Ishikawa (cell line): ENCODE measurements around the gene RPL18.
A peak's percentile ranks its signal among the peaks of the same experiment; 100 is the strongest.

Source experiments
- CEBPB ChIP-seq: IDR thresholded peaks from 2 replicates; pipeline ENCODE4 v1.6.1; 2012
- CREB1 ChIP-seq: IDR thresholded peaks from 2 replicates; pipeline ENCODE4 v1.6.1; 2012; ENCODE audit warnings: low read depth
- EGR1 ChIP-seq: IDR thresholded peaks from 2 replicates; pipeline ENCODE4 v1.6.1; 2012
- EP300 ChIP-seq: IDR thresholded peaks from 2 replicates; pipeline ENCODE4 v1.6.1; 2012; ENCODE audit warnings: borderline replicate concordance
- FOXM1 ChIP-seq: IDR thresholded peaks from 2 replicates; pipeline ENCODE4 v1.6.1; 2012; ENCODE audit warnings: low read depth, borderline replicate concordance
- MAX ChIP-seq: IDR thresholded peaks from 2 replicates; pipeline ENCODE4 v1.6.1; 2012
- NFIC ChIP-seq: IDR thresholded peaks from 2 replicates; pipeline ENCODE4 v1.6.1; 2012
- RAD21 ChIP-seq: IDR thresholded peaks from 2 replicates; pipeline ENCODE4 v1.6.1; 2012; ENCODE audit warnings: low read depth
- REST ChIP-seq: IDR thresholded peaks from 2 replicates; pipeline ENCODE4 v1.6.1; 2012; ENCODE audit warnings: low read depth, mild to moderate bottlenecking
- TAF1 ChIP-seq: IDR thresholded peaks from 2 replicates; pipeline ENCODE4 v1.6.1; 2012; ENCODE audit warnings: low read depth, mild to moderate bottlenecking
- TCF12 ChIP-seq: IDR thresholded peaks from 2 replicates; pipeline ENCODE4 v1.6.1; 2012; ENCODE audit warnings: low read depth
- TEAD4 ChIP-seq: IDR thresholded peaks from 2 replicates; pipeline ENCODE4 v1.6.1; 2012
- USF1 ChIP-seq: IDR thresholded peaks from 2 replicates; pipeline ENCODE4 v1.6.1; 2012
- YY1 ChIP-seq: IDR thresholded peaks from 2 replicates; pipeline ENCODE4 v1.6.1; 2012; ENCODE audit warnings: low read depth

GRCh38 chr19:48568345-48568886 is 50.6 kb downstream of the RPL18 start:
- TF ChIP-seq TAF1 (no peak), CEBPB (no peak), RAD21 (peak; percentile 22; the same call in 1 of the 2 replicates), NFIC (peak; percentile 79), MAX (0 out of 2 replicates have a peak, but pooled peaks have one; percentile 30), EGR1 (no peak), REST (no peak), CREB1 (no peak), USF1 (no peak), YY1 (peak; percentile 51; the same call in 1 of the 2 replicates), EP300 (peak; percentile 63; the same call in 1 of the 2 replicates), TEAD4 (no peak; the same call in none of the 2 replicates), FOXM1 (no peak), TCF12 (peak; percentile 53; the same call in 1 of the 2 replicates)
